ENCODE results near the gene FSD1. TPM values are rescaled to one million over a fixed set of nuclear protein-coding genes. Genes with fewer than 3 reads are reported as not detected.

The FSD1 gene
- total and polyA plus RNA-seq, 10 of the 15 experiments (the other 5 are each of a cell fraction or from before 2014, with no cell fraction given), result 0.15 to 5.1 (median 4.0) TPM; not detected in 1

DNA sequence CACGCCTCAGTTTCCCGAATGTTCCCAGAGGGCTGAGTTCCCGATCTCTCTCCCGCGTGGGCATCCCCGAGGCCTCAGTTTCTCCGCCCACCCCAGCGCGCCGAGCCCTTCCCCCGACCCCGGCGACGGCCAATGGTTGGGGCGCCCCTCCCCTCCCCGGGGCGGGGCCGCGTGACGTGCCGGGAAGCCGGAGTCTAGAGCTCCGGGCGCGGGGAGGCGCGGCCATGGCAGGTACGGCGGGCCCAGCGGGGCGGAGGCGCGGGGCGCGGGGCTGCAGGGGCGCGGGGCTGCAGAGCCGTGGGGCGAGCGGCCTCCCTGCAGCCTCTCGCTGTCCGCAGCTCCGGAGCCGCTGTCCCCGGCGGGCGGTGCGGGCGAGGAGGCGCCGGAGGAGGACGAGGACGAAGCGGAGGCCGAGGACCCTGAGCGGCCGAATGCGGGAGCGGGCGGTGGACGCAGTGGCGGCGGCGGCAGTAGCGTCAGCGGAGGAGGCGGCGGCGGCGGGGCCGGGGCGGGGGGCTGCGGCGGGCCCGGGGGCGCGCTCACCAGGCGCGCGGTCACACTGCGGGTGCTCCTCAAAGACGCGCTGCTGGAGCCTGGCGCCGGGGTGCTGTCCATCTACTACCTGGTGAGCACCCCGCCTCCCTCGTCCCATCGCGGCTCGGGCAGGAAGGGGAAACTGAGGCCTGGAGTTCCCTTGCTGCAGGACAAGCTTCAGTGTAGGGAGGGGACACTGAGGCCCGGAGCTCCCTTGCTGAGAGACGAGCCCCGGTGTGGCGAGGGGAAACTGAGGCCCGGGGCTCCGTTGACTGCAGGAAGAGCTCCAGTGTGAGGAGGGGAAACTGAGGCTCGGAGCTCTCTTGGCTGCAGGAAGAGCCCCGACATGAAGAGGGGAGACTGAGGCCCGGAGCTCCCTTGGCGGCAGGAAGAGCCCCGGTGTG, 39.2 kb downstream of the FSD1 start, which contains the start of gene MPND:
TSS of gene MPND (plus strand) at position 193 of the 938 bp plus-strand sequence. CDS start at position 225, 32 bp downstream.
- POLR2A ChIA-PET, result interaction anchor here (0.5 to 2.7 kb wide), 22 partner anchors 9 to 581 kb away, joined by 3 to 22 read pairs (median 5); partner anchors contain the start of genes CHAF1A, EBI3, MRPL54 and YJU2
- 9% methylated on average over 48 of the region's 101 CpGs for WGBS (ENCODE audit: insufficient coverage, insufficient replicate concordance, low lambda C conversion rate, missing lambda C conversion rate)
- RAD21 ChIA-PET (ENCODE audit: unreplicated experiment), result interaction anchor here (0.6 to 2.3 kb wide), 12 partner anchors 9 to 651 kb away, joined by 3 to 15 read pairs (median 8); partner anchors contain the start of genes CHAF1A, EBI3 and SH3GL1
- FAIRE-seq (peak; percentile 7), ATAC-seq (peak; percentile 86), DNase-seq (ENCODE audit: low read depth, low spot score) (peak; percentile 50)
- H3K27ac ChIP-seq (ENCODE audit: control insufficient read depth, insufficient read depth), result peak within 1 kb of the TSS; percentile 82
- H3K4me1 ChIP-seq (ENCODE audit: control insufficient read depth, insufficient read depth, low read length), result peaks cover 12% of the 10 kb centered on the region
- H3K36me3 ChIP-seq (ENCODE audit: control insufficient read depth in 2 of 2, insufficient read depth in 2 of 2, low read length in 1 of 2), result no peaks in the 10 kb centered on the region
- H3K4me2 ChIP-seq (ENCODE audit: control insufficient read depth, insufficient read depth), result peak within 1 kb of the TSS; percentile 98
- BruUV-seq (replicated peaks), result no TSS peak
- SMC1A ChIA-PET (ENCODE audit: uncharacterized antibody, unreplicated experiment), result interaction anchor here (0.6 to 2.3 kb wide), 6 partner anchors 9 to 96 kb away, joined by 3 to 13 read pairs (median 4); partner anchors contain the start of genes CHAF1A, SH3GL1 and YJU2
- H3K27me3 ChIP-seq (replicated peaks in 1 of 2; ENCODE audit: control insufficient read depth in 2 of 2, insufficient read depth in 2 of 2, low read length in 1 of 2), result no peaks in the 10 kb centered on the region
- H2AFZ ChIP-seq (ENCODE audit: control insufficient read depth, low read depth, low read length), result peak within 1 kb of the TSS; percentile 98
- H3K9ac ChIP-seq (ENCODE audit: control insufficient read depth, insufficient read depth, low read length), result peak within 1 kb of the TSS; percentile 68
- no peaks in the 10 kb centered on the region for H3K9me3 ChIP-seq (replicated peaks; ENCODE audit: control insufficient read depth, insufficient read depth, low read length)
- peak within 1 kb of the TSS; percentile 86 for H3K4me3 ChIP-seq
- intact Hi-C loops (cut with micrococcal nuclease; ENCODE audit: unreplicated experiment), result no loop called here
- peaks cover 3% of the 10 kb centered on the region for H3K79me2 ChIP-seq (ENCODE audit: control insufficient read depth, insufficient read depth, low read length)
- CTCF ChIA-PET, result interaction anchor here (0.6 to 3.4 kb wide), 13 partner anchors 10 to 1236 kb away, joined by 3 to 58 read pairs (median 5); partner anchors contain the start of genes CHAF1A, PIAS4 and SH3GL1
- H4K20me1 ChIP-seq (ENCODE audit: control insufficient read depth, insufficient read depth), result no peaks in the 10 kb centered on the region
- in situ Hi-C loops (cut with MboI), result no loop called here
- peak; percentile 13; the same call in 1 of the 2 replicates for TF ChIP-seq PAX5 (IDR thresholded peaks at IDR 0.05; ENCODE audit: borderline replicate concordance, low read depth, low read length)
- TF ChIP-seq TCF12 (IDR thresholded peaks at IDR 0.05; ENCODE audit: low read depth, low read length), result no peak
- TF ChIP-seq, protein P1, sequence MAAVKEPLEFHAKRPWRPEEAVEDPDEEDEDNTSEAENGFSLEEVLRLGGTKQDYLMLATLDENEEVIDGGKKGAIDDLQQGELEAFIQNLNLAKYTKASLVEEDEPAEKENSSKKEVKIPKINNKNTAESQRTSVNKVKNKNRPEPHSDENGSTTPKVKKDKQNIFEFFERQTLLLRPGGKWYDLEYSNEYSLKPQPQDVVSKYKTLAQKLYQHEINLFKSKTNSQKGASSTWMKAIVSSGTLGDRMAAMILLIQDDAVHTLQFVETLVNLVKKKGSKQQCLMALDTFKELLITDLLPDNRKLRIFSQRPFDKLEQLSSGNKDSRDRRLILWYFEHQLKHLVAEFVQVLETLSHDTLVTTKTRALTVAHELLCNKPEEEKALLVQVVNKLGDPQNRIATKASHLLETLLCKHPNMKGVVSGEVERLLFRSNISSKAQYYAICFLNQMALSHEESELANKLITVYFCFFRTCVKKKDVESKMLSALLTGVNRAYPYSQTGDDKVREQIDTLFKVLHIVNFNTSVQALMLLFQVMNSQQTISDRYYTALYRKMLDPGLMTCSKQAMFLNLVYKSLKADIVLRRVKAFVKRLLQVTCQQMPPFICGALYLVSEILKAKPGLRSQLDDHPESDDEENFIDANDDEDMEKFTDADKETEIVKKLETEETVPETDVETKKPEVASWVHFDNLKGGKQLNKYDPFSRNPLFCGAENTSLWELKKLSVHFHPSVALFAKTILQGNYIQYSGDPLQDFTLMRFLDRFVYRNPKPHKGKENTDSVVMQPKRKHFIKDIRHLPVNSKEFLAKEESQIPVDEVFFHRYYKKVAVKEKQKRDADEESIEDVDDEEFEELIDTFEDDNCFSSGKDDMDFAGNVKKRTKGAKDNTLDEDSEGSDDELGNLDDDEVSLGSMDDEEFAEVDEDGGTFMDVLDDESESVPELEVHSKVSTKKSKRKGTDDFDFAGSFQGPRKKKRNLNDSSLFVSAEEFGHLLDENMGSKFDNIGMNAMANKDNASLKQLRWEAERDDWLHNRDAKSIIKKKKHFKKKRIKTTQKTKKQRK (IDR thresholded peaks at IDR 0.05; ENCODE audit: low read depth, low read length), result no peak
- TF ChIP-seq CREM (IDR thresholded peaks at IDR 0.05; ENCODE audit: low read depth), result peak; percentile 63; the same call in 1 of the 2 replicates
- no peak for TF ChIP-seq BHLHE40 (IDR thresholded peaks at IDR 0.05; ENCODE audit: borderline replicate concordance in 1 of 2, low read depth in 2 of 2, low read length in 1 of 2)
- no peak for TF ChIP-seq EP300 (IDR thresholded peaks at IDR 0.05; ENCODE audit: borderline replicate concordance in 1 of 2, control insufficient read depth in 1 of 2, low read depth in 2 of 2, low read length in 2 of 2)
- TF ChIP-seq, protein P2, sequence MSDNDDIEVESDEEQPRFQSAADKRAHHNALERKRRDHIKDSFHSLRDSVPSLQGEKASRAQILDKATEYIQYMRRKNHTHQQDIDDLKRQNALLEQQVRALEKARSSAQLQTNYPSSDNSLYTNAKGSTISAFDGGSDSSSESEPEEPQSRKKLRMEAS (IDR thresholded peaks at IDR 0.05; ENCODE audit: low read depth, low read length), result peak; percentile 72
- peak; percentile 76 for TF ChIP-seq POLR2A (IDR thresholded peaks at IDR 0.05; ENCODE audit: low read depth, low read length)
- TF ChIP-seq, protein P3, sequence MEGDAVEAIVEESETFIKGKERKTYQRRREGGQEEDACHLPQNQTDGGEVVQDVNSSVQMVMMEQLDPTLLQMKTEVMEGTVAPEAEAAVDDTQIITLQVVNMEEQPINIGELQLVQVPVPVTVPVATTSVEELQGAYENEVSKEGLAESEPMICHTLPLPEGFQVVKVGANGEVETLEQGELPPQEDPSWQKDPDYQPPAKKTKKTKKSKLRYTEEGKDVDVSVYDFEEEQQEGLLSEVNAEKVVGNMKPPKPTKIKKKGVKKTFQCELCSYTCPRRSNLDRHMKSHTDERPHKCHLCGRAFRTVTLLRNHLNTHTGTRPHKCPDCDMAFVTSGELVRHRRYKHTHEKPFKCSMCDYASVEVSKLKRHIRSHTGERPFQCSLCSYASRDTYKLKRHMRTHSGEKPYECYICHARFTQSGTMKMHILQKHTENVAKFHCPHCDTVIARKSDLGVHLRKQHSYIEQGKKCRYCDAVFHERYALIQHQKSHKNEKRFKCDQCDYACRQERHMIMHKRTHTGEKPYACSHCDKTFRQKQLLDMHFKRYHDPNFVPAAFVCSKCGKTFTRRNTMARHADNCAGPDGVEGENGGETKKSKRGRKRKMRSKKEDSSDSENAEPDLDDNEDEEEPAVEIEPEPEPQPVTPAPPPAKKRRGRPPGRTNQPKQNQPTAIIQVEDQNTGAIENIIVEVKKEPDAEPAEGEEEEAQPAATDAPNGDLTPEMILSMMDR (IDR thresholded peaks at IDR 0.05 in 2 of 3, conservative IDR thresholded peaks at IDR 0.05 in 1 of 3; ENCODE audit: control insufficient read depth in 2 of 3, extremely low read depth in 1 of 3, insufficient read depth in 1 of 3, low read depth in 3 of 3, low read length in 3 of 3), result no peak
- TF ChIP-seq DPF2 (IDR thresholded peaks at IDR 0.05), result 0 out of 2 replicates have a peak, but pooled peaks have one; percentile 2
- TF ChIP-seq CREB1 (IDR thresholded peaks at IDR 0.05; ENCODE audit: low read depth), result peak; percentile 85
- no peak for TF ChIP-seq HDAC2 (IDR thresholded peaks at IDR 0.05)
- TF ChIP-seq, protein P4, sequence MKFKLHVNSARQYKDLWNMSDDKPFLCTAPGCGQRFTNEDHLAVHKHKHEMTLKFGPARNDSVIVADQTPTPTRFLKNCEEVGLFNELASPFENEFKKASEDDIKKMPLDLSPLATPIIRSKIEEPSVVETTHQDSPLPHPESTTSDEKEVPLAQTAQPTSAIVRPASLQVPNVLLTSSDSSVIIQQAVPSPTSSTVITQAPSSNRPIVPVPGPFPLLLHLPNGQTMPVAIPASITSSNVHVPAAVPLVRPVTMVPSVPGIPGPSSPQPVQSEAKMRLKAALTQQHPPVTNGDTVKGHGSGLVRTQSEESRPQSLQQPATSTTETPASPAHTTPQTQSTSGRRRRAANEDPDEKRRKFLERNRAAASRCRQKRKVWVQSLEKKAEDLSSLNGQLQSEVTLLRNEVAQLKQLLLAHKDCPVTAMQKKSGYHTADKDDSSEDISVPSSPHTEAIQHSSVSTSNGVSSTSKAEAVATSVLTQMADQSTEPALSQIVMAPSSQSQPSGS (IDR thresholded peaks at IDR 0.05; ENCODE audit: low read length), result no peak
- TF ChIP-seq MEF2B (IDR thresholded peaks at IDR 0.05; ENCODE audit: partially characterized antibody, poor library complexity, severe bottlenecking), result peak; percentile 23
